K562 (cell line): Measurements from ENCODE around the gene ASS1. TPM values are rescaled to one million over a fixed set of nuclear protein-coding genes. Genes with fewer than 3 reads are reported as not detected.

ENCODE experiments used
- ATAC-seq: fragments of 200-7000 bp; cut with Tn5 transposase; 3 replicates; pipeline ENCODE4 v1.9.1; 2020; ENCODE audit warnings: moderate library complexity
- BruUV-seq: library from RNA; stranded (reverse); fragments of 400-500 nt; replicated peaks from 2 replicates; lab custom pipeline; 2021; lab: Mats Ljungman, UMichigan
- CTCF ChIA-PET: fragments of 300-600 bp; formaldehyde crosslinking; extraction: SDS; loops from one replicate; lab custom pipeline; 2021; ENCODE audit warnings: low intra/inter-chr PET ratio; lab: Yijun Ruan, JAX
- POLR2A ChIA-PET: fragments of 300-600, 350-650 bp; sonication (Branson Sonifier 250); formaldehyde crosslinking; extraction: SDS; loops from one replicate; lab custom pipeline; 2021; ENCODE audit warnings: antibody characterized with exemption, inconsistent platforms; lab: Yijun Ruan, JAX
- DNase-seq, 4 experiments: peaks; one replicate each; pipeline versions ENCODE4 v3.0.0 to v3.0.0-alpha.2; 2011 to 2018; ENCODE audit warnings: low spot score in 3 of 4, mixed read lengths in 3 of 4; ENCODE audit errors: extremely low read depth in 1 of 4
- FAIRE-seq: peaks from 2 replicates; lab custom pipeline; 2011; peaks lifted over from hg19 to GRCh38; lab: Jason Lieb, UNC
- H2AFZ ChIP-seq: 2 replicates; pipeline ENCODE4 v1.6.0; 2011; ENCODE audit warnings: low read depth, low read length, control low read depth, inconsistent platforms
- H3K27ac ChIP-seq: fragments of 200-600 bp; 3 replicates; pipeline ENCODE4 v1.8.0; 2011; ENCODE audit warnings: low read depth, mild to moderate bottlenecking, control low read depth, inconsistent platforms, low read length, moderate library complexity, mixed read lengths; ENCODE audit errors: extremely low read depth
- H3K27me3 ChIP-seq, 2 experiments: fragments of 300-600 bp in 1 of 2; 2 replicates in 1 of 2; 3 replicates in 1 of 2; pipeline versions ENCODE4 v1.6.0 to v1.8.0; 2011; ENCODE audit warnings: inconsistent platforms in 2 of 2, low read length in 2 of 2, mild to moderate bottlenecking in 1 of 2, mixed read lengths in 1 of 2, moderate library complexity in 1 of 2; ENCODE audit not compliant: control insufficient read depth in 2 of 2, insufficient read depth in 2 of 2
- H3K36me3 ChIP-seq: fragments of 300-600 bp; 3 replicates; pipeline ENCODE4 v1.8.0; 2011; ENCODE audit warnings: mild to moderate bottlenecking, low read length, inconsistent platforms; ENCODE audit not compliant: control insufficient read depth, insufficient read depth
- H3K4me1 ChIP-seq, 2 experiments: fragments of 200-600 bp in 1 of 2; replicated peaks in 1 of 2; 2 replicates in 1 of 2; 3 replicates in 1 of 2; pipeline versions ENCODE4 v1.5.1 to v1.8.0; 2011; ENCODE audit warnings: inconsistent platforms in 2 of 2, low read length in 2 of 2, mild to moderate bottlenecking in 1 of 2, mixed read lengths in 1 of 2, moderate library complexity in 1 of 2; ENCODE audit not compliant: control insufficient read depth in 2 of 2, insufficient read depth in 2 of 2
- H3K4me2 ChIP-seq: 2 replicates; pipeline ENCODE4 v1.6.1; 2011; ENCODE audit warnings: low read length, control low read depth, inconsistent platforms, mixed read lengths; ENCODE audit not compliant: insufficient read depth
- H3K4me3 ChIP-seq: fragments of 200-600 bp; sonication (generic), shearing (Covaris generic); 2 replicates; pipeline ENCODE4 v1.5.1; 2016; ENCODE audit warnings: control low read depth, inconsistent platforms
- H3K79me2 ChIP-seq: fragments of 200-600 bp; 3 replicates; pipeline ENCODE4 v1.8.0; 2011; ENCODE audit warnings: low read length, inconsistent platforms; ENCODE audit not compliant: control insufficient read depth, insufficient read depth
- H3K9ac ChIP-seq, 2 experiments: 2 replicates each; pipeline versions ENCODE4 v1.6.0 to v1.6.1; 2011; ENCODE audit warnings: low read depth in 2 of 2, low read length in 2 of 2, control low read depth in 1 of 2, inconsistent platforms in 1 of 2, mild to moderate bottlenecking in 1 of 2, mixed read lengths in 1 of 2; ENCODE audit not compliant: insufficient read depth in 1 of 2
- H3K9me1 ChIP-seq: one replicate; pipeline ENCODE4 v1.6.0; 2011; ENCODE audit warnings: inconsistent platforms, mild to moderate bottlenecking, low read length, moderate library complexity; ENCODE audit not compliant: control insufficient read depth, insufficient read depth
- H3K9me3 ChIP-seq: replicated peaks from 2 replicates; pipeline ENCODE4 v1.5.1; 2011; ENCODE audit warnings: low read depth, low read length, inconsistent platforms; ENCODE audit not compliant: control insufficient read depth, insufficient read depth
- H4K20me1 ChIP-seq: replicated peaks from 2 replicates; pipeline ENCODE4 v1.6.1; 2011; ENCODE audit warnings: low read length, inconsistent platforms, mixed read lengths; ENCODE audit not compliant: control insufficient read depth, insufficient read depth
- CXXC5 ChIP-seq: fragments of 250-450 bp; sonication (Bioruptor Pico); IDR thresholded peaks from 2 replicates; pipeline ENCODE4 v1.8.0; 2022; ENCODE audit warnings: inconsistent platforms, mild to moderate bottlenecking, moderate library complexity
- GABPA ChIP-seq: fragments of 200-800 bp; sonication (Bioruptor generic); conservative IDR thresholded peaks from 2 replicates; pipeline ENCODE4 v1.6.1; 2016; ENCODE audit warnings: low read depth, missing genetic modification characterization, missing compliant biosample characterization
- HNRNPL ChIP-seq: fragments of 200-400 bp; formaldehyde crosslinking; IDR thresholded peaks from 2 replicates; pipeline ENCODE4 v1.6.1; 2017; ENCODE audit warnings: low read depth, mild to moderate bottlenecking, low read length
- HNRNPLL ChIP-seq: fragments of 200-400 bp; formaldehyde crosslinking; IDR thresholded peaks from 2 replicates; pipeline ENCODE4 v1.6.1; 2017; ENCODE audit warnings: low read length, low read depth, mild to moderate bottlenecking; ENCODE audit not compliant: poor library complexity, severe bottlenecking
- HSF4 ChIP-seq: fragments of 250-450 bp; sonication (Bioruptor Pico); IDR thresholded peaks from 2 replicates; pipeline ENCODE4 v2.1.2; 2022; ENCODE audit warnings: mild to moderate bottlenecking, moderate library complexity, borderline replicate concordance
- KLF13 ChIP-seq: fragments of 450-650 bp; IDR thresholded peaks from 2 replicates; pipeline ENCODE4 v1.6.1; 2016; ENCODE audit warnings: missing genetic modification characterization, low read depth, mild to moderate bottlenecking, missing compliant biosample characterization, moderate library complexity, borderline replicate concordance
- MYC ChIP-seq, 2 experiments: fragments of 250-450 bp in 1 of 2; sonication (Bioruptor Pico) in 1 of 2; IDR thresholded peaks; 2 replicates each; pipeline versions ENCODE4 v1.5.1 to v1.6.1; 2012 to 2021; ENCODE audit warnings: low read depth in 2 of 2, borderline replicate concordance in 1 of 2, improper control_type of control experiment in 1 of 2, low read length in 1 of 2, mild to moderate bottlenecking in 1 of 2, moderate library complexity in 1 of 2
- NCOA6 ChIP-seq: fragments of 450-650 bp; IDR thresholded peaks from 2 replicates; pipeline ENCODE4 v1.6.1; 2017; ENCODE audit warnings: mild to moderate bottlenecking
- SMAD3 ChIP-seq: fragments of 450-650 bp; formaldehyde crosslinking; conservative IDR thresholded peaks from 2 replicates; pipeline ENCODE4 v1.4.0; 2020; ENCODE audit warnings: mild to moderate bottlenecking
- SMARCA5 ChIP-seq: fragments of 450-650 bp; IDR thresholded peaks from 2 replicates; pipeline ENCODE4 v1.6.1; 2016
- SNIP1 ChIP-seq: fragments of 450-650 bp; IDR thresholded peaks from 2 replicates; pipeline ENCODE4 v1.7.1; 2017; ENCODE audit warnings: low read depth, mild to moderate bottlenecking
- TEAD2 ChIP-seq: fragments of 450-650 bp; IDR thresholded peaks from 2 replicates; pipeline ENCODE4 v1.6.1; 2016; ENCODE audit warnings: missing genetic modification characterization, control low read depth, missing compliant biosample characterization
- TOE1 ChIP-seq, 2 experiments: fragments of 450-650 bp in 1 of 2; sonication (generic) in 1 of 2; formaldehyde crosslinking in 1 of 2; IDR thresholded peaks; 2 replicates each; pipeline versions ENCODE4 v1.7.1 to v1.8.0; 2016 to 2022; ENCODE audit warnings: borderline replicate concordance in 2 of 2, mild to moderate bottlenecking in 2 of 2, antibody characterized with exemption in 1 of 2, inconsistent platforms in 1 of 2, low read depth in 1 of 2, missing genetic modification reagents in 1 of 2, moderate library complexity in 1 of 2
- XRCC4 ChIP-seq: IDR thresholded peaks from one replicate; pipeline ENCODE4 v1.6.1; 2011; ENCODE audit not compliant: insufficient read depth, insufficient read length; ENCODE audit errors: extremely low read depth
- ZBTB26 ChIP-seq: fragments of 450-650 bp; formaldehyde crosslinking; IDR thresholded peaks from 2 replicates; pipeline ENCODE4 v1.4.0; 2022; ENCODE audit warnings: missing genetic modification characterization
- ZFP30 ChIP-seq: fragments of 250-450 bp; sonication (Bioruptor Pico); IDR thresholded peaks from 2 replicates; pipeline ENCODE4 v1.8.0; 2022; ENCODE audit warnings: moderate library complexity, mild to moderate bottlenecking, inconsistent platforms, borderline replicate concordance
- ZKSCAN1 ChIP-seq: fragments of 150-350 bp; IDR thresholded peaks from 2 replicates; pipeline ENCODE4 v1.6.1; 2016; ENCODE audit warnings: low read depth, low read length
- ZKSCAN3 ChIP-seq: fragments of 250-450 bp; sonication (Bioruptor Pico); IDR thresholded peaks from 2 replicates; pipeline ENCODE4 v1.4.0; 2020
- WGBS: fragments of 100-300 bp; shearing (Covaris generic); methylation state at CpG from one replicate; pipeline ENCODE4 v1.1.6; 2016; ENCODE audit warnings: low coverage, mixed read lengths; ENCODE audit not compliant: insufficient coverage; ENCODE audit errors: missing lambda C conversion rate; 5-methylcytosine and 5-hydroxymethylcytosine counted together
- in situ Hi-C: fragments of 300-500 bp; cut with MboI; formaldehyde crosslinking; loops from 4 replicates; pipeline ENCODE4 v1.15.0; 2018; ENCODE audit warnings: inconsistent platforms, mixed read lengths
- intact Hi-C: fragments of 100-400 bp; cut with micrococcal nuclease; formaldehyde crosslinking; loops from 2 replicates; pipeline ENCODE4 v1.14.2; 2022
- polyA plus RNA-seq, 8 experiments: library from polyadenylated mRNA; depleted of rRNA in 4 of 8; stranded (reverse) in 5 of 8; unstranded in 3 of 8; fragments of >200 nt; fragmentation: Nextera tagmentation in 2 of 8; fragmentation: Illumina TruSeq in 1 of 8; extraction: Ambion mirVana in 2 of 8; extraction: Trizol in 1 of 8; gene quantifications; 2 replicates each; pipeline versions ENCODE4 v1.2.1 to v1.2.3, GENCODE V29; 2011 to 2014; ENCODE audit warnings: inconsistent platforms in 1 of 8, missing spikeins in 1 of 8
- total RNA-seq, 7 experiments: library from RNA; depleted of rRNA in 6 of 7; stranded (reverse); fragments of >200 nt in 6 of 7; fragmentation: Illumina TruSeq in 2 of 7; extraction: Trizol in 2 of 7; gene quantifications; 2 replicates each; pipeline versions ENCODE4 v1.2.1 to v1.2.3, GENCODE V29; 2011 to 2021; ENCODE audit warnings: low replicate concordance in 1 of 7

Gene ASS1
- total and polyA plus RNA-seq, 9 of the 15 experiments (the other 6 are each of a cell fraction or from before 2014, with no cell fraction given): 1.5 to 5.7 (median 3.7) TPM

- H3K4me3 ChIP-seq: no peak overlapping the region
- peaks cover 14 to 60% of the 10 kb centered on the region in 2 experiments for H3K27me3 ChIP-seq
- H3K9ac ChIP-seq: no peak overlapping the region
- no peaks in the 10 kb centered on the region for H3K9me3 ChIP-seq
- CTCF ChIA-PET: interaction anchor here (0.6 kb wide), 1 partner anchor 75 kb away, joined by 6 read pairs; no protein-coding TSS in a partner anchor
- BruUV-seq: no TSS peak
- no peak overlapping the region for H3K4me2 ChIP-seq
- H3K27ac ChIP-seq: no peak overlapping the region
- H2AFZ ChIP-seq: no peak overlapping the region
- in situ Hi-C loops: no loop called here
- H3K4me1 ChIP-seq: no peaks in the 10 kb centered on the region
- no peak for TF ChIP-seq MYC (IDR thresholded peaks at IDR 0.05; ENCODE audit: low read depth, low read length)
- TF ChIP-seq MYC (CRISPR knock-in tag; IDR thresholded peaks at IDR 0.05; ENCODE audit: borderline replicate concordance, low read depth): no peak
- TF ChIP-seq HNRNPLL: no peak
- TF ChIP-seq XRCC4: no peak
- no peak for TF ChIP-seq TOE1 (IDR thresholded peaks at IDR 0.05; ENCODE audit: borderline replicate concordance)
- TF ChIP-seq TOE1 (CRISPR knock-in tag; IDR thresholded peaks at IDR 0.05; ENCODE audit: borderline replicate concordance, low read depth): no peak
- no peak for TF ChIP-seq ZBTB26 (CRISPR knock-in tag)
- no peak for TF ChIP-seq HNRNPL
- TF ChIP-seq HSF4 (CRISPR knock-in tag): no peak
- TF ChIP-seq SMARCA5: no peak
- no peak for TF ChIP-seq CXXC5 (CRISPR knock-in tag)
- TF ChIP-seq SMAD3: no peak
- TF ChIP-seq NCOA6: no peak
- TF ChIP-seq SNIP1: no peak
- TF ChIP-seq ZFP30: no peak
- no peak for TF ChIP-seq KLF13 (tag)
- TF ChIP-seq ZKSCAN3 (CRISPR knock-in tag): no peak
- TF ChIP-seq ZKSCAN1: no peak
- TF ChIP-seq GABPA (tag): no peak
- no peak for TF ChIP-seq TEAD2 (tag)
- H3K9me1 ChIP-seq: no peaks in the 10 kb centered on the region
- POLR2A ChIA-PET: interaction anchor here (0.6 kb wide), 1 partner anchor 1785 kb away, joined by 3 read pairs; no protein-coding TSS in a partner anchor
- ATAC-seq: no peak
- under 1% methylated on average over 11 of the region's 12 CpGs for WGBS
- no peak for DNase-seq
- no peaks in the 10 kb centered on the region; the same call in 1 of the 2 replicates for H4K20me1 ChIP-seq
- no peaks in the 10 kb centered on the region for H3K79me2 ChIP-seq
- intact Hi-C loops: no loop called here
- FAIRE-seq: no peak
- no peaks in the 10 kb centered on the region for H3K36me3 ChIP-seq
Observed at GRCh38 chr9:130414081-130414731, 30.6 kb upstream of the ASS1 start.
